Thymus (tissue), 11 donors: Measurements from ENCODE around the gene TGFBRAP1. TPM values are rescaled to one million over a fixed set of nuclear protein-coding genes. Genes with fewer than 3 reads are reported as not detected.

Experiments used
- DNase-seq, 9 donors: peaks; one replicate each; pipeline ENCODE4 v3.0.0-alpha.2; 2013; ENCODE audit warnings: low spot score in 9 of 9, low read depth in 6 of 9, missing footprints in 1 of 9
- H3K27ac ChIP-seq, 2 donors: one replicate each; pipeline ENCODE4 v1.5.1; 2013; ENCODE audit warnings: control low read depth in 1 of 2, low read depth in 1 of 2, low read length in 1 of 2, mild to moderate bottlenecking in 1 of 2, moderate library complexity in 1 of 2
- H3K27me3 ChIP-seq, 2 donors: one replicate each; pipeline ENCODE4 v1.5.1; 2013; ENCODE audit warnings: low read length in 1 of 2; ENCODE audit not compliant: control insufficient read depth in 2 of 2, insufficient read depth in 1 of 2
- H3K36me3 ChIP-seq, 2 donors: one replicate each; pipeline ENCODE4 v1.5.1; 2013; ENCODE audit warnings: low read length in 1 of 2, mild to moderate bottlenecking in 1 of 2, moderate library complexity in 1 of 2; ENCODE audit not compliant: control insufficient read depth in 2 of 2, insufficient read depth in 2 of 2
- H3K4me1 ChIP-seq, 2 donors: one replicate each; pipeline ENCODE4 v1.5.1; 2013; ENCODE audit warnings: low read length in 2 of 2; ENCODE audit not compliant: control insufficient read depth in 2 of 2, insufficient read depth in 2 of 2
- H3K4me3 ChIP-seq, 2 donors: one replicate each; pipeline ENCODE4 v1.5.1; 2013; ENCODE audit warnings: low read length in 2 of 2, control low read depth in 1 of 2, mild to moderate bottlenecking in 1 of 2
- H3K9me3 ChIP-seq, 2 donors: one replicate each; pipeline ENCODE4 v1.5.1; 2013; ENCODE audit warnings: low read length in 1 of 2, mild to moderate bottlenecking in 1 of 2; ENCODE audit not compliant: control insufficient read depth in 2 of 2, insufficient read depth in 1 of 2
- WGBS: extraction: QIAGEN DNeasy Blood & Tissue Kit; methylation state at CpG from one replicate; pipeline ENCODE4 v1.1.7; 2013; 5-methylcytosine and 5-hydroxymethylcytosine counted together
- polyA plus RNA-seq: library from polyadenylated mRNA; stranded (reverse); fragments of 200-250 nt; gene quantifications from one replicate; pipeline ENCODE4 v1.2.3, GENCODE V29; 2013
- total RNA-seq: library from RNA; stranded (reverse); fragments of 120-200 nt; gene quantifications from one replicate; pipeline ENCODE4 v1.2.4, GENCODE V29; 2013
- donor health status: healthy.

Gene TGFBRAP1
- total and polyA plus RNA-seq, 2 donors: 6.1 to 7.3 TPM

DNA sequence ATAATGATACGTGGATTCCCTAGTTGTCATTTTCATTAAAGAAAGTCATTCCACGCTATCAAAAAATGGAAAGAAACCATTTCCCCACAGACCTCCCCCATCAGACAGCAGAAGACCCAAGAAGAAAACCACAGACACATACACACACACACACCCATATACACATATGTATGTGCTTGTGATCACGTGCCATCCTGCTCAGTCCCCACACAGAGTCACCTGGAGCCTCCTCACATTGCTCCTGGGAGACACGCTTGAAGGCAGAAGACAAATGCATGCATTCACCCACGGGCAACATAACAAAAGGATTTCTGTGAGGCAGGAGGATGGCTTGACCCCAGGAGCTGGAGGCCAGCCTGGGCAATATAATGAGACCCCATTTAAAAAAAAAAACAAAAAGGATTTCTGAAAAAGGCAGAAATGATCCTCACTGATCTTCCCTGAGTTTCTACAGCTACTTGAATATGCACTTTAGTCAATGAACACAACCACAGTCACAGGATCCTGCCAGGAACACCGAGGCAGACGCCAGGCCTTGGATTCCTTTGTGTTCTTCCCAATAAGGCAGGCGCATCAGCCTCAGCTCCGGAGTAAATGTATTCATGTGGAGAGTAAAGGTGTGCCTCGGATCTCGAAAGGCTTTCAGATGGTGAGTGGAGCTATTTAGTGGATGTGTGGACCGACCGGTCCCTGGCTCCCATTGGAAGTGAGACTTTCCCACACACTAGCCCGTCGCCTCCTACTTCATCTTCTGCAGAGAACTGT, 21.0 kb downstream of the TGFBRAP1 start:
- peaks cover 14 to 17% of the 10 kb centered on the region in 2 donors for H3K36me3 ChIP-seq
- no peaks in the 10 kb centered on the region for H3K27me3 ChIP-seq
- no peak for DNase-seq
- H3K4me3 ChIP-seq: no peak overlapping the region
- peaks cover 0 to 4% of the 10 kb centered on the region in 2 donors for H3K9me3 ChIP-seq
- WGBS: 93% methylated on average over 15 of the region's 15 CpGs
- H3K27ac ChIP-seq: peak overlapping the region in 1 of 2 donors; percentile 57
- H3K4me1 ChIP-seq: peaks cover 0 to 20% of the 10 kb centered on the region in 2 donors

DNA sequence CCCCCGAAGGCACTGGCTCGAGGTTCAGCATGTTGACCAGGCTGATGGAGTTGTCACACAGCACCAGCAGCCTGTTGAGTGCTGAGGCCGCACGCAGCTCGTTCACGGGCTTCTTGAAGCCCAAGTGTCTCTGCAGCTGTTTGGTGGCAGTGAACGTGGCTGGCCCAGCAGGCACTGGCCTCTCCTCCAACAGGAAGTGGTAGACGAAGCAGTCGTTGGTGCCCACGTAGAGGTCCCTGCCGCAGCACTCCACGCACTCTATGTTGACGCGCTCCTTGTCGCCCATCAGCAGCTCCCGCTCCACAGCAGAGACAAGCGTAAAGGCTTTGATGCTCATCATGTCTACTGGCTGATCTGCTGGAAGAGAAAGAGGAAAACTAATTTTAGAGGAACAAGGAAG, 21.6 kb downstream of the TGFBRAP1 start:
- Histone ChIP-seq H3K9me3 (peaks cover 0 to 4% of the 10 kb centered on the region in 2 donors), H3K27me3 (no peaks in the 10 kb centered on the region), H3K4me3 (no peak overlapping the region), H3K36me3 (peaks cover 14 to 17% of the 10 kb centered on the region in 2 donors), H3K4me1 (peaks cover 0 to 20% of the 10 kb centered on the region in 2 donors), H3K27ac (peak overlapping the region in 1 of 2 donors; percentile 57)
- DNase-seq: no peak
- 85% methylated on average over 17 of the region's 17 CpGs for WGBS

DNA sequence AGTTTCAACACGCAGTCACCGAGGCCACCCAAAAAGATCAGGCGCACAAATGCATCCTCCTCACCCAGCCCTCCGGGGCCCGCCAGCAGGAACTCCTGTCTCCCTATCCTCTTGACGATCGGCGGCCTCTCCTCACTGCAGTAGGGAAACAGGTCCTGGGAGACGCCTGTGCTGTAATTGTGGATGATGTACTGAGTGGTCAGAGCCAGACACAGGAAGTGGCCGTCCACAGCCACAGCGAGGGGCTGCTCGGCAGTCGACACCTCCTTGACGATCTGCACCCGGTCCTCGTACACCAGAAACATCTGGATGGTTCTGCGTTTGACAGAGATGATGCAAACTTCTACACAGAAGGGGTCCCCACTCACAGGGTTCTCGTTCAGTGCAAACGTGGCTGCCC, 22.0 kb downstream of the TGFBRAP1 start:
- Histone ChIP-seq H3K4me3 (no peak overlapping the region), H3K27me3 (no peaks in the 10 kb centered on the region), H3K27ac (no peak overlapping the region), H3K9me3 (peaks cover 0 to 4% of the 10 kb centered on the region in 2 donors), H3K4me1 (peaks cover 0 to 20% of the 10 kb centered on the region in 2 donors), H3K36me3 (peaks cover 14 to 17% of the 10 kb centered on the region in 2 donors)
- 97% methylated on average over 19 of the region's 19 CpGs for WGBS
- no peak for DNase-seq

DNA sequence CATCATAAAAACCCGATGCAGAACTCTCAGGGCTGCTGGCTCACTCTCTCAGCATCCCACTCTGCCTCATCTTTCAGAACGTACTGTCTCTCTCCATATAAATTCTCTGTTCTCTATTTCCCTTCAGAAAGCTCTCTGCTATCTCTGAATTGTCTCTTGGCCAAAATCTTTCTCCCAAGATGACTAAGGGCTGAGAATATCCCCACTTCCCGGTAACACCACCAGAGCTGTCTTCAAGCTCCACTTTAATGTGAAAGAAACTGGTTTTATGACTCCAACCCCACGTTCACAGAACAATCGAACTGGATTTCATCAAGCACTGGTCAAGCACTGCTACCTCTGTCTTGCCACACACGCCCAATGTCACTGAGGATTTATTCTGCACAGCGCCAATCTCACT, 22.4 kb downstream of the TGFBRAP1 start:
- DNase-seq: no peak
- Histone ChIP-seq H3K4me1 (peaks cover 0 to 20% of the 10 kb centered on the region in 2 donors), H3K27ac (no peak overlapping the region), H3K27me3 (no peaks in the 10 kb centered on the region), H3K36me3 (peaks cover 14 to 17% of the 10 kb centered on the region in 2 donors), H3K4me3 (no peak overlapping the region), H3K9me3 (peaks cover 0 to 4% of the 10 kb centered on the region in 2 donors)
- WGBS: 98% methylated on average over 7 of the region's 7 CpGs

DNA sequence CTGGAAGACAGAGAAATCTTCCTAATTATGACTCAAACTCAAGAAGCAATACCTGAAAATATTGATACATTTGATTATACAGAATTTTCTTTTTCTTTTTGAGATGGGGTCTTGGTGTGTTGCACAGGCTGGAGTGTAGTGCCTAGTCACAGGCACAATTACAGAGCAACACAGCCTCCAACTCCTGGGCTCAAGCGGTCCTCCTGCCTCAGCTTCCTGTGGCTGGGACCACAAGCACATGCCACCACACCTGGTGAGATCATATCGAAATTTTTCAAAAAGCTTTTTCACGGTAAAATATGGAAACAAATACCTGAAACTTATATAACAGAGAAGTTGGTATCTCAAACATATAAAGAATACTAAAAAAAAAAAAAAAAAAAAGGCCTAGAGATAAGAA, 27.9 kb downstream of the TGFBRAP1 start:
- no peak overlapping the region for H3K27ac ChIP-seq
- 69% methylated on average over 3 of the region's 3 CpGs for WGBS
- DNase-seq: no peak
- no peaks in the 10 kb centered on the region for H3K9me3 ChIP-seq
- no peaks in the 10 kb centered on the region for H3K27me3 ChIP-seq
- H3K36me3 ChIP-seq: peaks cover 15 to 26% of the 10 kb centered on the region in 2 donors
- no peaks in the 10 kb centered on the region for H3K4me1 ChIP-seq
- H3K4me3 ChIP-seq: no peak overlapping the region

DNA sequence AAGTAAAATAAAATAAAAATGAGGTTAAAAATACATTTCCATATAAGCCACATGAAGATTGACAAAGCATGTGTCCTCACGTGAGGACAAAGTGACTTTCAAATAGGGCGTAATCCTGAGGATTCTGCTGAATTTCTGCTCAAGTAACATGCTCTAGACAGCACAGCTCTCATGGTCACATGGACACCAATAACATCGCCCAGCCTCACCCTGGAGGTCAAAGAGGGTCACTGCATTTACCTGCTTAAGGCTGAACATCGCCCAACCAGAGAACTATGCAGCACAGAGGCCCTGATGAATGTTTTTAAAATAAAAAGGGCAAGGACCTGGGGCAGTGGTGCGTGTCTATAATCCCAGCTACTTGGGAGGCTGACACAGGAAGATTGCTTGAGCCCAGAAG, 30.2 kb downstream of the TGFBRAP1 start:
- Histone ChIP-seq H3K27ac (no peak overlapping the region), H3K4me1 (no peaks in the 10 kb centered on the region), H3K9me3 (no peaks in the 10 kb centered on the region), H3K4me3 (no peak overlapping the region), H3K36me3 (peaks cover 16 to 31% of the 10 kb centered on the region in 2 donors), H3K27me3 (no peaks in the 10 kb centered on the region)
- no peak for DNase-seq
- WGBS: 99% methylated on average over 5 of the region's 5 CpGs

DNA sequence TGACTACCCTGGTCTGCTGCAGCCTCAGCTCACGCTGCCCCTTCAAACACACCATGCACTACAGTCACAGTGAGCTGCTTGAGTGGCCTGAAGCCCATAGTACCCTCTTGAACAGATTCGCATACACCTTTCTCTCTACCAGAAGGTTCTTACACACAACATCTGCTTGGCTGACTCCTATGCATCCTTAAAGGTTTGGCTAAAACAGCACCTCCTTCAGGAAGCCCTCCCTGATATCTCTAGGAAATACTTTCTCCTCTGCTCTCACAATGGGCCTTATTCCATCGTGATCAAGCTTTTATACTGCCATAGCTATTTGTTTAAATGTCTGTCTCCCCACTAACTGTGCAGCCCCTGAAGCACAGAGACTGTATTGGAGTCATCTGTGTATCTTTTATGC, 31.5 kb downstream of the TGFBRAP1 start:
- no peaks in the 10 kb centered on the region for H3K27me3 ChIP-seq
- H3K4me1 ChIP-seq: no peaks in the 10 kb centered on the region
- 97% methylated on average over 3 of the region's 3 CpGs for WGBS
- H3K4me3 ChIP-seq: no peak overlapping the region
- H3K27ac ChIP-seq: no peak overlapping the region
- H3K36me3 ChIP-seq: peaks cover 20 to 36% of the 10 kb centered on the region in 2 donors
- no peaks in the 10 kb centered on the region for H3K9me3 ChIP-seq
- DNase-seq: no peak

DNA sequence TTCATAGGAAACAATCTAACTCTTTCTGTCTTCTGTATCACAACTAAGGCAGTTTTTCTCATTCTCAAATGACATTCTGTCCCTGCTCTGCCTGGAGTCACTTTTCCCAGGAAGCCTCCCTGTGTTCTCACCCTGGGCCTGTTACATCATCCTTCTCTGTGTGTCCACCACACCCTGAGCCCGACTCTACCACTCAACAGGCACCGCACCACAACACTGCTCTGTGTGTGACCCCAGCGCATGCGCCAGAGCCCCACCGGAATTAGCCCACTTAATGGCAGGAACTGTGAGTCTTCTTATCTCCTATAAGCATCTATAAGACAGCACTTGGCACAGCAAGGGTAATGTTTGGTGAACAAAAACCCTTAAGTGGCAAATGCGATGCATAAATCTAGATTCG, 32.3 kb downstream of the TGFBRAP1 start:
- Histone ChIP-seq H3K9me3 (no peaks in the 10 kb centered on the region), H3K4me3 (no peak overlapping the region), H3K36me3 (peaks cover 20 to 38% of the 10 kb centered on the region in 2 donors), H3K27ac (no peak overlapping the region), H3K4me1 (no peaks in the 10 kb centered on the region), H3K27me3 (no peaks in the 10 kb centered on the region)
- no peak for DNase-seq
- 96% methylated on average over 7 of the region's 7 CpGs for WGBS

DNA sequence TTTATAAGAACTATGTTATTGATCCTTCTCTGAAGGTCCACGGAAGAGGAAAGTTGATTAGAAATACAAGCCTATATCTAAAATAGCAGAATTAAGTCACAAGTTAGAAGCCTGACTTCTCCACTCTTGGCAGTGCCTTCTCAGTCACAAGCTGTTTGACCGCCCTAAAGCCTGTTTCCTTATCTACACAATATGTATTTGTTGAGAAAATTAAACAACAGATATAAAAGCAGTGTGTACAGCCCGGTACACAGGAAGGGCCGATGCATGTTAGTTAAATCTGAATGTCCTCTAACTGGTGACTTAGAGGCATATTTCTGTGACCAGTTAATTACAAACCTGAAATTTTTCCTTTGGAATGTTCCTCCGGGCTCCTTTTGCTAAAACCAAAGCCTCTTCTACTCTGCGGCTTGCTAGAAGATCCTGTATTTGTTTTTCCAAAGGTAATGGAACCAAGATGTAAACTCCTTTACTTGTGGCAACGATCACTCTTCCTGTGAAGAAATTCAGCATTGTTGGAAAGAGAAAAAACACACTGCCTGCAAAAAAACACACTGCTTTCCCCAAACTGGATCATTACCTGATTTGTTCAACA, 33.4 kb downstream of the TGFBRAP1 start:
- 90% methylated on average over 7 of the region's 7 CpGs for WGBS
- Histone ChIP-seq H3K4me1 (no peaks in the 10 kb centered on the region), H3K27me3 (no peaks in the 10 kb centered on the region), H3K4me3 (no peak overlapping the region), H3K9me3 (no peaks in the 10 kb centered on the region), H3K27ac (no peak overlapping the region), H3K36me3 (peaks cover 26 to 43% of the 10 kb centered on the region in 2 donors)
- DNase-seq: no peak
